ENCODE results near the gene NTN3. TPM values are rescaled to one million over a fixed set of nuclear protein-coding genes. Genes with fewer than 3 reads are reported as not detected.
A peak's percentile ranks its signal among the peaks of the same experiment; 100 is the strongest.
"Not testable (repeated sequence)": the region's sequence is repeated elsewhere in the genome, so short reads cannot be mapped to it uniquely, and the experiment has no call there.

NTN3 gene
- total RNA-seq, 1 donor from 2014 or later, result 0.23 TPM

GRCh38 chr16:2475413-2476344 is 4.6 kb downstream of the NTN3 start:
- no peak for DNase-seq (ENCODE audit: low read depth)
- TF ChIP-seq CTCF (conservative IDR thresholded peaks at IDR 0.05; ENCODE audit: low read depth, low read length), result no peak
- H3K4me3 ChIP-seq (ENCODE audit: low read depth, low read length), result peak overlapping the region; percentile 84

GRCh38 chr16:2476345-2476720 is 5.2 kb downstream of the NTN3 start:
- no peak overlapping the region for H3K4me3 ChIP-seq (ENCODE audit: low read depth, low read length)
- no peak for TF ChIP-seq CTCF (conservative IDR thresholded peaks at IDR 0.05; ENCODE audit: low read depth, low read length)

GRCh38 chr16:2476741-2477140 is 5.6 kb downstream of the NTN3 start:
- H3K4me3 ChIP-seq (ENCODE audit: low read depth, low read length), result no peak overlapping the region
- no peak for DNase-seq (ENCODE audit: low read depth)
- TF ChIP-seq CTCF (conservative IDR thresholded peaks at IDR 0.05; ENCODE audit: low read depth, low read length), result no peak

More at GRCh38 chr16:2476345-2476720, 5.2 kb downstream of the NTN3 start:
- DNase-seq (ENCODE audit: low read depth), result no peak

- no peak for TF ChIP-seq CTCF (conservative IDR thresholded peaks at IDR 0.05; ENCODE audit: low read depth, low read length)
- H3K4me3 ChIP-seq (ENCODE audit: low read depth, low read length), result no peak overlapping the region
- DNase-seq (ENCODE audit: low read depth), result no peak
Measured at GRCh38 chr16:2477327-2477726, 6.2 kb downstream of the NTN3 start.

GRCh38 chr16:2478279-2478678 is 7.2 kb downstream of the NTN3 start:
- no peak for DNase-seq (ENCODE audit: low read depth)
- H3K4me3 ChIP-seq (ENCODE audit: low read depth, low read length), result no peak overlapping the region
- no peak for TF ChIP-seq CTCF (conservative IDR thresholded peaks at IDR 0.05; ENCODE audit: low read depth, low read length)

- not testable (repeated sequence) for DNase-seq (ENCODE audit: low read depth); H3K4me3 ChIP-seq (ENCODE audit: low read depth, low read length)
Measured at GRCh38 chr16:2479996-2480395, 8.9 kb downstream of the NTN3 start.

- H3K4me3 ChIP-seq (ENCODE audit: low read depth, low read length), result no peak overlapping the region
- DNase-seq (ENCODE audit: low read depth), result no peak
- no peak for TF ChIP-seq CTCF (conservative IDR thresholded peaks at IDR 0.05; ENCODE audit: low read depth, low read length)
Measured at GRCh38 chr16:2480948-2481347, 9.9 kb downstream of the NTN3 start.
